Heart right ventricle (tissue), 16 donors: ENCODE results near the gene ITGB6. TPM values are rescaled to one million over a fixed set of nuclear protein-coding genes. Genes with fewer than 3 reads are reported as not detected.

Source experiments
- ATAC-seq, 8 donors: fragments of 200-7000 bp; cut with Tn5 transposase; one replicate each; pipeline ENCODE4 v1.9.1; 2020; ENCODE audit warnings: mild to moderate bottlenecking in 8 of 8, moderate library complexity in 8 of 8, moderate number of reproducible peaks in 1 of 8
- DNase-seq, 2 donors: peaks; one replicate each; pipeline ENCODE4 v3.0.0-alpha.2; 2020
- H3K27ac ChIP-seq, 10 donors: fragments of 200-600 bp; sonication (generic) in 2 of 10; one replicate each; pipeline versions ENCODE4 v1.5.0 to v1.8.0; 2020 to 2022; ENCODE audit warnings: mild to moderate bottlenecking in 3 of 10
- H3K27me3 ChIP-seq, 7 donors: fragments of 200-600 bp; one replicate each; pipeline ENCODE4 v1.8.0; 2021 to 2022; ENCODE audit warnings: mild to moderate bottlenecking in 2 of 7
- H3K36me3 ChIP-seq, 9 donors: fragments of 200-600 bp; sonication (generic) in 1 of 9; one replicate each; pipeline versions ENCODE4 v1.5.0 to v1.8.0; 2020 to 2022; ENCODE audit warnings: mild to moderate bottlenecking in 2 of 9
- H3K4me1 ChIP-seq, 9 donors: fragments of 200-600 bp; sonication (generic) in 1 of 9; one replicate each; pipeline versions ENCODE4 v1.5.0 to v1.8.0; 2020 to 2022; ENCODE audit warnings: mild to moderate bottlenecking in 4 of 9
- H3K4me3 ChIP-seq, 10 donors: fragments of 200-600 bp; sonication (generic) in 2 of 10; one replicate each; pipeline versions ENCODE4 v1.5.0 to v1.8.0; 2020 to 2022; ENCODE audit warnings: mild to moderate bottlenecking in 7 of 10, moderate library complexity in 2 of 10
- H3K9me3 ChIP-seq, 11 donors: fragments of 200-600 bp in 10 of 11; sonication (generic) in 2 of 11; one replicate each; pipeline versions ENCODE4 v1.5.0 to v1.8.0; 2013 to 2022; ENCODE audit warnings: mild to moderate bottlenecking in 2 of 11, control low read depth in 1 of 11, moderate library complexity in 1 of 11
- CTCF ChIP-seq, 9 donors: fragments of 200-600 bp; sonication (generic) in 2 of 9; IDR thresholded peaks; one replicate each; pipeline versions ENCODE4 v1.5.0 to v1.8.0; 2021 to 2022; ENCODE audit warnings: antibody characterized with exemption in 9 of 9, mild to moderate bottlenecking in 5 of 9, moderate library complexity in 1 of 9
- WGBS, 2 donors: extraction: QIAGEN DNeasy Blood & Tissue Kit; methylation state at CpG; one replicate each; pipeline ENCODE4 v1.1.7; 2013; ENCODE audit warnings: inconsistent platforms in 1 of 2; 5-methylcytosine and 5-hydroxymethylcytosine counted together
- intact Hi-C, 10 donors: fragments of 100-400 bp; cut with DNase I; formaldehyde crosslinking; loops; one replicate each; pipeline versions ENCODE4 v1.11.1 to v1.14.2; 2022
- polyA plus RNA-seq, 2 donors: library from polyadenylated mRNA; stranded (reverse); fragments of 200-250 nt; gene quantifications; one replicate each; pipeline ENCODE4 v1.2.3, GENCODE V29; 2013
- total RNA-seq, 10 donors: library from RNA; stranded (reverse); fragmentation: NEBNext Ultra II Directional in 3 of 10; extraction: Animal tissue kit (Norgen Biotek cat#: 25700) in 3 of 10; gene quantifications; one replicate each; pipeline versions ENCODE4 v1.2.1 to v1.2.4, GENCODE V29; 2021 to 2023
- donor health status: Arrhythmogenic right ventricular cardiomyopathy.
- donor health status: ischemic (EF 13 %, LVEDD 7.1; RV severe dilation, severe dysfunction).
- donor health status: healthy with polysubstance abuse.
- donor health status: DM: no; HTN: yes; CAD: no.
- donor health status: DM: no; HTN: no; CAD: no.
- donor health status: ischemic (EF 25% LVEDD 6.9; RV normal size, moderate dysfunction).
- donor health status: ischemic (EF 25% LVEDD 5.7; RV mildly dilated, moderate dysfunction).
- donor health status: healthy.
- donor health status: DM: yes; HTN: yes; CAD: no.
- donor health status: Ischemic cardiomyopathy.
- donor health status: ischemic (EF 35%, LVEDD 5.7; RV mildly dilated, moderate dysfunction).
- donor health status: nonischemic (EF 11% LVEDD 7.7; RV severe dilation, severe dysfunction).
- donor health status: DM: yes; HTN: yes; CAD: no.
- donor health status: PGD.
- donor health status: ischemic (EF 29% LVEDD 5.4; RV normal size, mild dysfunction).
- donor health status: nonischemic (EF 23%, LVEDD 6.1; RV moderate dilation, normal function).

The ITGB6 gene
- total and polyA plus RNA-seq, 12 donors, result 0.09 to 3.5 (median 1.2) TPM

GRCh38 chr2:160076914-160077313 is 123.2 kb downstream of the ITGB6 start:
- intact Hi-C loops, result no loop called here

GRCh38 chr2:160076241-160076640 is 123.8 kb downstream of the ITGB6 start:
- Histone ChIP-seq H3K36me3 (no peaks in the 10 kb centered on the region), H3K4me1 (peaks cover 0 to 8% (median 0%) of the 10 kb centered on the region in 9 donors), H3K4me3 (no peak overlapping the region), H3K27ac (no peak overlapping the region), H3K27me3 (no peaks in the 10 kb centered on the region), H3K9me3 (peaks cover 0 to 18% (median 0%) of the 10 kb centered on the region in 11 donors)
- DNase-seq (no peak), ATAC-seq (no peak)
- TF ChIP-seq CTCF (IDR thresholded peaks at IDR 0.05), result no peak
- intact Hi-C loops, result no loop called here
- WGBS, 2 donors, result 71 to 82% methylated on average over 2 of the region's 2 CpGs

More at GRCh38 chr2:160076914-160077313, 123.2 kb downstream of the ITGB6 start:
- no peaks in the 10 kb centered on the region for H3K27me3 ChIP-seq
- no peak for ATAC-seq
- no peaks in the 10 kb centered on the region for H3K36me3 ChIP-seq
- WGBS, 2 donors, result 57 to 61% methylated on average over 4 of the region's 4 CpGs
- H3K4me3 ChIP-seq, result no peak overlapping the region
- no peak overlapping the region for H3K27ac ChIP-seq
- peaks cover 0 to 18% (median 0%) of the 10 kb centered on the region in 11 donors for H3K9me3 ChIP-seq
- no peak for DNase-seq
- H3K4me1 ChIP-seq, result peaks cover 0 to 8% (median 0%) of the 10 kb centered on the region in 9 donors
- no peak for TF ChIP-seq CTCF (IDR thresholded peaks at IDR 0.05)

GRCh38 chr2:160075171-160075570 is 124.9 kb downstream of the ITGB6 start:
- H3K27me3 ChIP-seq, result no peaks in the 10 kb centered on the region
- no peak overlapping the region for H3K4me3 ChIP-seq
- WGBS, 2 donors, result 66 to 78% methylated on average over 5 of the region's 5 CpGs
- no peaks in the 10 kb centered on the region for H3K36me3 ChIP-seq
- DNase-seq (no peak), ATAC-seq (peak in 4 of 8 donors; percentile 29 to 68 (median 50))
- intact Hi-C loops, result no loop called here
- H3K4me1 ChIP-seq, result peaks cover 0 to 8% (median 0%) of the 10 kb centered on the region in 9 donors
- H3K27ac ChIP-seq, result no peak overlapping the region
- no peak for TF ChIP-seq CTCF (IDR thresholded peaks at IDR 0.05)
- H3K9me3 ChIP-seq, result peaks cover 0 to 18% (median 0%) of the 10 kb centered on the region in 11 donors

- H3K36me3 ChIP-seq, result no peaks in the 10 kb centered on the region
- peaks cover 0 to 16% (median 0%) of the 10 kb centered on the region in 11 donors for H3K9me3 ChIP-seq
- TF ChIP-seq CTCF (IDR thresholded peaks at IDR 0.05), result no peak
- no peak for ATAC-seq
- no peak overlapping the region for H3K27ac ChIP-seq
- no peaks in the 10 kb centered on the region for H3K27me3 ChIP-seq
- no peak overlapping the region for H3K4me3 ChIP-seq
- intact Hi-C loops, result no loop called here
- peaks cover 0 to 8% (median 0%) of the 10 kb centered on the region in 9 donors for H3K4me1 ChIP-seq
- 90 to 91% methylated on average over 2 of the region's 2 CpGs for WGBS, 2 donors
- no peak for DNase-seq
Measured at GRCh38 chr2:160073284-160073888, 126.7 kb downstream of the ITGB6 start.
